HG03097 (cell line): ENCODE results near the gene LILRB3.
"Not testable (repeated sequence)": the region's sequence is repeated elsewhere in the genome, so short reads cannot be mapped to it uniquely, and the experiment has no call there.

Experiments used
- ATAC-seq: cut with Tn5 transposase; IDR thresholded peaks from one replicate; pipeline ENCODE4 v1.9.1; 2021; ENCODE audit not compliant: unreplicated experiment, low FRiP score

Gene LILRB3

GRCh38 chr19:54222474-54223276 is at the start of gene LILRB3:
Gene LILRB3, minus strand, starts transcription at chr19:54223007. Its CDS starts 31 bp downstream, at chr19:54222976.
- ATAC-seq: not testable (repeated sequence)

- not testable (repeated sequence) for ATAC-seq
Measured at GRCh38 chr19:54272181-54272580, 49.4 kb upstream of the LILRB3 start.

- ATAC-seq: not testable (repeated sequence)
Measured at GRCh38 chr19:54271587-54271986, 48.8 kb upstream of the LILRB3 start.

GRCh38 chr19:54271106-54271505 is 48.3 kb upstream of the LILRB3 start:
- no peak for ATAC-seq

GRCh38 chr19:54268936-54269335 is 46.1 kb upstream of the LILRB3 start:
- no peak for ATAC-seq

- ATAC-seq: no peak
Measured at GRCh38 chr19:54266133-54266532, 43.3 kb upstream of the LILRB3 start.

GRCh38 chr19:54262470-54262869 is 39.7 kb upstream of the LILRB3 start:
- ATAC-seq: no peak

GRCh38 chr19:54262066-54262465 is 39.3 kb upstream of the LILRB3 start:
- no peak for ATAC-seq

- no peak for ATAC-seq
Measured at GRCh38 chr19:54257116-54257480, 34.3 kb upstream of the LILRB3 start, which contains the start of gene LILRB5. Gene LILRB5, minus strand, starts transcription at chr19:54257273. Its CDS starts 80 bp downstream, at chr19:54257193.

- no peak for ATAC-seq
Measured at GRCh38 chr19:54256250-54257115, 33.7 kb upstream of the LILRB3 start.

- ATAC-seq: no peak
Measured at GRCh38 chr19:54255105-54255775, 32.4 kb upstream of the LILRB3 start.

- no peak for ATAC-seq
Measured at GRCh38 chr19:54254195-54254906, 31.5 kb upstream of the LILRB3 start.

GRCh38 chr19:54253331-54254194 is 30.8 kb upstream of the LILRB3 start:
- no peak for ATAC-seq

GRCh38 chr19:54252845-54253244 is 30.0 kb upstream of the LILRB3 start:
- ATAC-seq: no peak

- ATAC-seq: no peak
Measured at GRCh38 chr19:54252243-54252642, 29.4 kb upstream of the LILRB3 start.

- no peak for ATAC-seq
Measured at GRCh38 chr19:54248016-54248601, 25.3 kb upstream of the LILRB3 start.

- no peak for ATAC-seq
Measured at GRCh38 chr19:54247106-54247930, 24.5 kb upstream of the LILRB3 start.

GRCh38 chr19:54245936-54246335 is 23.1 kb upstream of the LILRB3 start:
- no peak for ATAC-seq
